GM04504 (cell line): ENCODE data around the gene COA8.
"Not testable (repeated sequence)": the region's sequence is repeated elsewhere in the genome, so short reads cannot be mapped to it uniquely, and the experiment has no call there.

Experiments
- DNase-seq: peaks from one replicate; pipeline ENCODE4 v3.0.0-alpha.2; 2012; ENCODE audit warnings: low read depth

Gene COA8

DNA sequence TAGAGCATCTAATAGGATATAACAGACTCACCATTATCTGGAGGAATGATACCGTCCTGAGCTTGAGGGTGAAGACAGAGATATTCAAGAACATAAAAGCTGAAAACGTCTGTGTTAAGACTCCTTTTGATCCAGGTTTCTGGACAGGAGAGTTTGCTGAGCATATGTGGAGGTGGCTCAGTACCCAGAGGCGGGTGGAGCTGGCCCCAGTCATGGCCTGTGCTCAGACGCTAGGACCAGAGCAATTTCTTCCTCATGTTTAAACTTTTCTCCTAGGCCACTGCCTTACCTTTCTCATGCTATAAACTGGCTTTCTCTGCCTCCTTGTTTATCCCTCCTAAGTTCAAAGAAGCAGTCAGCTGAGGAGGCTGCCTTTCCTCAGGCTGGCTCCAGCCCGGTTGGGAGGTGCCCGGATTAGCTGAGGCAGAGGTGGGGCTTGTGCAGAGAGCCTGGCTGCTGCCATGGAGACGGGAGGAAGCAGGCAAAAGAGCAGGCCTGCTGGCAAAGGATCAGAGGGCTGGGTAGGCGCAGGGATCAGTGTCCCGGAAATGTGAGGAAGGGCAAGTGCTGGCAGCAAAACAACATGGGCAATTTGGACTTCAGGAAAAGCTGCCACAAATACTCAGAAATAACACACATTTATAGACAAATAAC lies 13.7 kb downstream of the COA8 start:
- DNase-seq: peak; percentile 82

DNA sequence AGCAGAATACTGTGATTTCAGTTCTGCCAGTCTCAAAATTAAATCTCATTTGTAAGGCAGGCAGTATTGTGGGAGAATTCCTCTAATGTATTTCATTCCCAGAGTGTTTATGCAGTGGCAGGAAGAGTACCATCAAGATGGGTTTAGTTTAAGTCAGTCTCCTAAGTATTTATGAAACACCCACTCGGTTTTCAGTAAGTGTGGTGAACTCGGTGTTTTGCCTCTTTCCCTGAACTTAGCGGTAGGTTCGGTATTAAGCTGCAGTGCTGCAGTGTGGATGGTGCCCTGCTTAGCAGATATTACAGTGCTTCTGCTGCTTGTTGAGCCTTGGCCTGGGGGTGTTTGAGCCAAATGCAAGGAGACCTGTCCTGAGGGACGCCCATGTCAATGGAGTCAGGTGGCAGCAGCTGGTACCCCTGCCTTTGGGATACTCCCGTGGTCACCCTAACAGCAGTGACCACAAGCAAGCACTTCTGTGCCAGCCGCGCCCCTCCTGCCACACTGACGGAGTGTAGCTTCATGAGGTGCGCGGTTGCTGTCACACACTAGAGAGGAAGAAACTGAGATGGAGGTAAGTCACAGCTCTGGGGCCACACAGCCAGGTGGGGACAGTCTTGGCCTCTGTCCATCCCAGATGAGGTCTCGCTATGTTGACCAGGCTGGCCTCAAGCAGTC lies 15.8 kb downstream of the COA8 start:
- no peak for DNase-seq

- DNase-seq: no peak
Observed at GRCh38 chr14:103581206-103581605, 18.4 kb downstream of the COA8 start.

- DNase-seq: no peak
Observed at GRCh38 chr14:103581954-103582703, 19.4 kb downstream of the COA8 start.

DNA sequence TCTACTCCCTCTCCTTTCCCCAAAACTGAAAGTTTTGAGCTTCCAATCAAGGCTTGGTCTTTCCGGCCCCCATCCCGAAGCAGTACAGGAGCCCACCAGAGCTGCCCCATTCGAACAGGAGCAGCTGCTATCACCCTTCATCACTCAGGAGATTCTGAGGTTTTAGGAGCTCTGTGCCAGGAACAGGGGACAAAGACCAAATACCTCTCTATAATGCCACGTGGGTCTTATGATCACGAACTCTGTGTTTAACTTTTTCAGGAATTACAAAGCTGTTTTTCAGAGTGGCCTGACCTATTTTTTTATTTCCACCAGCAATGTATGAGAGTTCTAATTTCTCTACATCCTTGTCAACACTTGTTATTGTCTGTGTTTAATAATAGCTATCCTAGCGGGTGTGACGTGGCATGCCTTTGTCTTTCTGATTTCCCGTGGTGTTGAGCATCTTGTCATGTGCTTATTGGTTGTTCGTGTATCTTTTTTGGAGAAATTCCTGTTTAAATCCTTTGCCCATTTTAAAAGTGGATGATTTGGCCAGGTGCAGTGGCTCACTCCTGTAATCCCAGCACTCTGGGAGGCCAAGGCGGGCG lies 21.7 kb downstream of the COA8 start:
- DNase-seq: no peak

DNA sequence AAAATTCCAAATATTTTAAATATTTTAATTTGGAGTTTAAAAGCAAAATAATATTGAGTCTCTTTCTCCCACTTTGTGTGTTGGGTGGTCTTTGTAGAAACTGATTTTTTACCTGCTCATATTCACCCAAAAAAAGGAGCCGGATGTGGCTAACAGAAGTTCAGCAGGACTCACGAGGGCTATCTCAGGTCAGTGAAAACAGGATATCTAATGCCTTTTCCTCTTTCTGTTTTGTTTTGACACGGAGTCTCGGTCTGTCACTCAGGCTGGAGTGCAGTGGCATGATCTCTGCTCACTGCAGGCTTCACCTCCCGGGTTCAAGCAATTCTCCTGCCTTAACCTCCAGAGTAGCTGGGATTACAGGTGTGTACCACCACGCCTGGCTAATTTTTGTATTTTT lies 30.8 kb downstream of the COA8 start:
- no peak for DNase-seq

- DNase-seq: peak; percentile 50
Observed at GRCh38 chr14:103594265-103594664, 31.5 kb downstream of the COA8 start.

DNA sequence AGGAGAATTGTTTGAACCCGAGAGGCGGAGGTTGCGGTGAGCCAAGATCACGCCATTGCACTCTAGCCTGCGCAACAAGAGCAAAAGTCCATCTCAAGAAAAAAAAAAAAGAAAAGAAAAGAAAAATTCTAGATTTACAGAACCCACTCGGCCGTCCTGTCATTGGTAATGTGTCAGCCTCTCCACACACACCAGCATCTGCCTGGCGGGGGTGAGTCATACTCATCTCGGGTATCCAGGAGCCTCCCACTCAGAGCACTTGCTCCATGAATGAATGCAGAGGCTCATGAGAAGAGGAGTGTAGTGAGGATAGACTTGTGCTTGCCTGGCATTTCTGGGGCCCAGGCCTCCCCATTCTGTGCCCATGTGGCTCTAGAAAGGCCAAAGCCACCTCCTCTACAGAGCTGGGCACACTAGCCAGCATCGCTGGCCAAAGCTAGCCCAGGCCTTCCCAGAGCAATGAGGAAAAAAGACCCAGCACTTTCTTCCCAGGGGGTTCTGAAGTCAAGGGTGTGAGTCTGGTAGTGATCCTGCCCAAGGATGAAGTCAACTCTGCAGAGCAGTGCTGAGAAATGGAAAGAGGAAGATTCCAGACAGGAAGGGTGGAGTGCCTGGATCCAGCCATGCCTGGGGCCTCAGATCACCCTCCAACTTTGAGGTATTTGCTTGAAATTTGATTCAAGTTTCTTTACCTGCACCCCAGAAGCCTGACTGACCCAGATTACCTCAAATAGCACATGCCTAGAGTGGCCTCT lies 35.0 kb downstream of the COA8 start:
- DNase-seq: peak; percentile 70

GRCh38 chr14:103600503-103600902 lies 37.7 kb downstream of the COA8 start:
- DNase-seq: no peak

- DNase-seq: no peak
Observed at GRCh38 chr14:103604620-103605019, 41.9 kb downstream of the COA8 start.

DNA sequence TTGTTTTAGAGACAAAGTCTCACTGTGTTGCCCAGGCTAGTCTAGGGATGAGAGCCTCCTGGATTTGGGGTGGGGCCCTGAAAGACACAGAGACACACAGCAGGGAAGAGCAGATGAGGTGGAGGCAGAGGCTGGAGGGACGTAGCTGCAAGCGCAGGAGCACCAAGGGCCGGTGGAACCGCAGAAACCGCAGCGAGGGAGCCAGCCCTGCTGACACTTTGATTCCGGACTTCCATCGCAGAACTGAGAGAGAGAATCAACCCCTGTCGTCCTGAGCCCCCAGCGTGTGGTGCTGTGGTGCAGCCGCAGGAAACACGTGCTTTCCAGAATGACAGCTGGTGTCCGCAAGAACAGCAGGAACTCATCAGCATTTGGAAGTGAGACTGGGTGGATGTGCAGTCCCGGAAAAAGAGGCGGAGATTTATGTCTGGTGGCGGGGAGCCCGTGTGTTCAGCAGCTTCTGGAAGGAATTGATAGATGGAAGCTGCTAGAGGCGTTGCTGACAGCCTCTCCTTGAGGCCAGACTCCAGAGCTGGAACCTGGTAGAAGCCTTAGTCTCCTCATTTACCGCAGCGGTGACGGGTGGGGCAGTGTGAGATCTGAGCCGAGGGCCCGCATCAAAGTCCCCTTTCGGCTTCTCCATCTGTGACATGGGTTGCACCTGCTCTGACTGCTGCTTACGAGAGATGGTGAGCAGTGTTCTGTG lies 44.4 kb downstream of the COA8 start:
- peak; percentile 91 for DNase-seq

DNA sequence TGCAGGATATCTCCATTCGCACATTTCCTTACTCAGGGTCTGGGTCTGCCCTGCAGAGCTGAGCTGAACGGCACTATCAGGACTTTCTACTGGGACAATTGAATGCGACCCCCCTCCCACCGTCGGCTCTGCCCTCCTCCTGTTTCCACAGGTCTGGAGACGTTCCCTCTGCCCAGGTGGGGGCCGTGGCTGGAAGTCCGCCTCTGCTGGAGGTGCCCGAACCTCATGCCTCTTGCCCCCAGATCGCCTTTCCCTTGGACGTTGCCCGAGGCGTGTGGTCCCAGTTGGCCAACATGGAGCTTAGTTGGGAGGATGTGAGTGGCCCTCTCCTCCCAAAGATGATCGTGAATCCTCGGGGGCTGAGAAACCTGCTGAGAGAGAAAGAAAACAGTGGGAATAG lies 45.1 kb downstream of the COA8 start:
- DNase-seq: no peak

DNA sequence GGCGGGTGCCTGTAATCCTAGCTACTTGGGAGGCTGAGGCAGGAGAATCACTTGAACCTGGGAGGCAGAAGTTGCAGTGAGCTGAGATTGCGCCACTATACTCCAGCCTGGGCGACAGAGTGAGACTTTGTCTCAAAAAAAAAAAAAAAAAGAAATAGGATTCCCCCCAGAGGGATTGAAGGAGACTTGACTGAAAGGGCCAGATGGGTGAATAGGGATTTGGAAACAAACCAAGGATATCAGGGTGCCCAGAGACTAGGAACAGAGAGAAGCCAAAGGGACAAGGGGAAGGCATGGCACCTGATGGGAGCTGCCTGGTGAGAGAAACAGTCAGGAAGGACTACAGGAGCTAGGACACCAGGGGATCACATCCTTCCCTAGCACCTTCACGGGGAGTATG lies 46.3 kb downstream of the COA8 start:
- not testable (repeated sequence) for DNase-seq

DNA sequence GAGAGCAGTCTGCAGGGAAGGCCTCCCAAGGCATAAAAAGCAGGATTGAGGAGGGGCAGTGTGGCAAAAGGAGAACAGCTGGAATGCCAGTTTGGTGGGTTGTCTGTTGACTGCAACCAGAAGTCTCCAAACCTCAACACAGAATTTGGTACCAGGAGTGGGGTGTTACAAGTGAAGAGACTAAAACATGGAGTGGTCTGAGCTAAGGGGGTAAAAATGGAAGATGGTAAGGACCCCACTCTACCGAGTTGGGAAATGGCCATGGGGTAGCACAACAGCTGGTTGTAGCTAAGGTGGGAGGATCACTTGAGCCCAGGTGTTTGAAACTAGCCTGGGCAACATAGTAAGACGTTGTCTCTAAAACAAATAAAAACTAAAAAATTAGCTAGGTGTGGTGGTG lies 48.5 kb downstream of the COA8 start:
- no peak for DNase-seq

- DNase-seq: no peak
Observed at GRCh38 chr14:103613517-103613916, 50.8 kb downstream of the COA8 start.

- no peak for DNase-seq
Observed at GRCh38 chr14:103616635-103617300, 54.0 kb downstream of the COA8 start.

DNA sequence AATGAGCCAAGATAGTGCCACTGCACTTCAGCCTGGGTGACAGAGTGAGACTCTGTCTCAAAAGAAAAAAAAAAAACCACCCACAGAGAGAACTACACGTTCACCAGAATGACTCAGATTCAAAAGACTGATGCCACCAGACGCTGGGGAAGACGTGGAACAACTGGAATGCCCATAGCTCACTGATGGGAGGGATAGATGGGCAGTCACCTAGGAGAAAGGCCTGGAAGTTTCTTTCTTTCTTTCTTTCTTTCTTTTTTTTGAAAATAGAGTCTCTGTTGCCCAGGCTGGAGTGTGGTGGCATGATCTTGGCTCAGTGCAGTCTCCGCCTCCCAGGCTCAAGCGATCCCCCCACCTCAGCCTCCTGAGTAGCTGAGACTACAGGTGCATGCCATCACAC lies 56.3 kb downstream of the COA8 start:
- DNase-seq: no peak

DNA sequence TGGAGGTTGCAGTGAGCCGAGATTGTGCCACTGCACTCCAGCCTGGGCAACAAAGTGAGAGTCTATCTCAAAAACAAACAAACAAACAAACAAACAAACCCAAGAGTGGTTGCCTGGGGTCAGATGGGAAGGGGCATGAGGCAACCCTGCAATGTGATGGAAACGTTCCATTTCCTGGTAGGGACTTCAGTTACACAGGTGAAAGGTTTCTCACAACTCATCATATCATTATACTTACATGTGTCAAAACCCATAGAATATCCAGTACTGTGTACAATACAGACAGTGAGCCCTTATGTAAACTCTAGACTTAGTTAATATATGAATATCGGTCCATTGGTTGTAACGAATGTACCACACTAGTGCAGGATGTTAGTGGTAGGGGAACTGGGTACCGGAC lies 59.1 kb downstream of the COA8 start:
- DNase-seq: no peak

DNA sequence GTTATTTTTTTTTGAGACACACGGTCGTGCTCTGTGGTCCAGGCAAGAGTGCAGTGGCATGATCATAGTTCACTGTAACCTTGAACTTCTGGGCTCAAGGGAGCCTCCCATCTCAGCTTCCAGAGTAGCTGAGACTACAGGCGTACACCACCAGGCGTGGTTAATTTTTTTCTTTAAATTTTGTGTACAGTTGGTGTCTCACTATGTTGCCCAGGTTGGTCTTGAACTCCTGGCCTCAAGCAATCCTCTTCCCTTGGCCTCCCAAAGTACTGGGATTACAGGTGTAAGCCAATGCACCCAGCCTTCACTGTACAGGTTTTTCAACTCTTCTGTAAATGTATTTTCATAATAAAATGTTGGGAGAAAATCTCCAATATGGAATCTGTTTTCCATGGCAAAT lies 60.5 kb downstream of the COA8 start:
- DNase-seq: no peak

GRCh38 chr14:103623883-103624482 lies 61.2 kb downstream of the COA8 start:
- DNase-seq: no peak

- peak; percentile 54 for DNase-seq
Observed at GRCh38 chr14:103624860-103625259, 62.1 kb downstream of the COA8 start.
